Measurements from ENCODE around the gene GTF2B.
"Not testable (repeated sequence)": the region's sequence is repeated elsewhere in the genome, so short reads cannot be mapped to it uniquely, and the experiment has no call there.

The GTF2B gene

GRCh38 chr1:88923224-88923623 lies 31.9 kb upstream of the GTF2B start:
- no peak for TF ChIP-seq CTCF (IDR thresholded peaks at IDR 0.05)
- Mint-ChIP-seq H3K4me1 (peaks cover 4% of the 10 kb centered on the region), H3K36me3 (ENCODE audit: low read depth) (peaks cover 93% of the 10 kb centered on the region), H3K27ac (no peak overlapping the region), H3K4me3 (no peak overlapping the region), H3K9me3 (peaks cover 17% of the 10 kb centered on the region), H3K27me3 (ENCODE audit: low read depth, poor library complexity) (no peaks in the 10 kb centered on the region)
- DNase-seq = no peak

GRCh38 chr1:88922214-88922613 lies 30.8 kb upstream of the GTF2B start:
- Mint-ChIP-seq H3K27me3 (ENCODE audit: low read depth, poor library complexity) (peaks cover 2% of the 10 kb centered on the region), H3K4me3 (no peak overlapping the region), H3K4me1 (peaks cover 4% of the 10 kb centered on the region), H3K27ac (no peak overlapping the region), H3K9me3 (peaks cover 27% of the 10 kb centered on the region), H3K36me3 (ENCODE audit: low read depth) (peaks cover 93% of the 10 kb centered on the region)
- DNase-seq = no peak
- TF ChIP-seq CTCF (IDR thresholded peaks at IDR 0.05) = no peak

- no peak for DNase-seq
- H3K9me3 Mint-ChIP-seq = peaks cover 40% of the 10 kb centered on the region
- no peak for TF ChIP-seq CTCF (IDR thresholded peaks at IDR 0.05)
- no peak overlapping the region for H3K4me3 Mint-ChIP-seq
- H3K4me1 Mint-ChIP-seq = peaks cover 4% of the 10 kb centered on the region
- H3K27me3 Mint-ChIP-seq (ENCODE audit: low read depth, poor library complexity) = peaks cover 3% of the 10 kb centered on the region
- H3K27ac Mint-ChIP-seq = no peak overlapping the region
- H3K36me3 Mint-ChIP-seq (ENCODE audit: low read depth) = peaks cover 96% of the 10 kb centered on the region
These were observed 29.5 kb upstream of the GTF2B start for GRCh38 chr1:88920845-88921244.

- no peaks in the 10 kb centered on the region for H3K4me1 Mint-ChIP-seq
- no peak for DNase-seq
- H3K36me3 Mint-ChIP-seq (ENCODE audit: low read depth) = peaks cover 72% of the 10 kb centered on the region
- peaks cover 3% of the 10 kb centered on the region for H3K27me3 Mint-ChIP-seq (ENCODE audit: low read depth, poor library complexity)
- no peak overlapping the region for H3K27ac Mint-ChIP-seq
- no peak for TF ChIP-seq CTCF (IDR thresholded peaks at IDR 0.05)
- H3K4me3 Mint-ChIP-seq = no peak overlapping the region
- H3K9me3 Mint-ChIP-seq = peaks cover 56% of the 10 kb centered on the region
These were observed 26.1 kb upstream of the GTF2B start for GRCh38 chr1:88917321-88918025.

- Mint-ChIP-seq H3K36me3 (ENCODE audit: low read depth) (peaks cover 67% of the 10 kb centered on the region), H3K27me3 (ENCODE audit: low read depth, poor library complexity) (peaks cover 3% of the 10 kb centered on the region), H3K27ac (no peak overlapping the region), H3K4me1 (no peaks in the 10 kb centered on the region), H3K9me3 (peaks cover 56% of the 10 kb centered on the region), H3K4me3 (no peak overlapping the region)
- no peak for DNase-seq
- TF ChIP-seq CTCF (IDR thresholded peaks at IDR 0.05) = no peak
These were observed 25.5 kb upstream of the GTF2B start for GRCh38 chr1:88916883-88917282.

GRCh38 chr1:88911800-88912199 lies 20.4 kb upstream of the GTF2B start:
- not testable (repeated sequence) for H3K27me3 Mint-ChIP-seq (ENCODE audit: low read depth, poor library complexity); DNase-seq; H3K4me3 Mint-ChIP-seq; H3K4me1 Mint-ChIP-seq; H3K27ac Mint-ChIP-seq
- Mint-ChIP-seq H3K36me3 (ENCODE audit: low read depth) (peaks cover 16% of the 10 kb centered on the region), H3K9me3 (peaks cover 25% of the 10 kb centered on the region)

All from nephron progenitor cell (in vitro differentiated cells).